HG03432 (cell line): Measurements from ENCODE around the gene AOC3.
"Not testable (repeated sequence)": the region's sequence is repeated elsewhere in the genome, so short reads cannot be mapped to it uniquely, and the experiment has no call there.

ENCODE experiments used
- ATAC-seq: cut with Tn5 transposase; IDR thresholded peaks from one replicate; pipeline ENCODE4 v1.9.1; 2021; ENCODE audit warnings: mild to moderate bottlenecking, moderate library complexity; ENCODE audit not compliant: unreplicated experiment

The AOC3 gene

GRCh38 chr17:42866631-42867575 is 15.9 kb downstream of the AOC3 start:
- ATAC-seq, result no peak

DNA sequence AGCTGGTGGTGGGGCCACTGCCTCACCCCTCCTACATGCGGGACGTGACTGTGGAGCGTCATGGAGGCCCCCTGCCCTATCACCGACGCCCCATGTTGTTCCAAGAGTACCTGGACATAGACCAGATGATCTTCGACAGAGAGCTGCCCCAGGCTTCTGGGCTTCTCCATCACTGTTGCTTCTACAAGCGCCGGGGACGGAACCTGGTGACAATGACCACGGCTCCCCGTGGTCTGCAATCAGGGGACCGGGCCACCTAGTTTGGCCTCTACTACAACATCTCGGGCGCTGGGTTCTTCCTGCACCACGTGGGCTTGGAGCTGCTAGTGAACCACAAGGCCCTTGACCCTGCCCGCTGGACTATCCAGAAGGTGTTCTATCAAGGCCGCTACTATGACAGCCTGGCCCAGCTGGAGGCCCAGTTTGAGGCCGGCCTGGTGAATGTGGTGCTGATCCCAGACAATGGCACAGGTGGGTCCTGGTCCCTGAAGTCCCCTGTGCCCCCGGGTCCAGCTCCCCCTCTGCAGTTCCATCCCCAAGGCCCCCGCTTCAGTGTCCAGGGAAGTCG is 16.8 kb downstream of the AOC3 start:
- not testable (repeated sequence) for ATAC-seq

DNA sequence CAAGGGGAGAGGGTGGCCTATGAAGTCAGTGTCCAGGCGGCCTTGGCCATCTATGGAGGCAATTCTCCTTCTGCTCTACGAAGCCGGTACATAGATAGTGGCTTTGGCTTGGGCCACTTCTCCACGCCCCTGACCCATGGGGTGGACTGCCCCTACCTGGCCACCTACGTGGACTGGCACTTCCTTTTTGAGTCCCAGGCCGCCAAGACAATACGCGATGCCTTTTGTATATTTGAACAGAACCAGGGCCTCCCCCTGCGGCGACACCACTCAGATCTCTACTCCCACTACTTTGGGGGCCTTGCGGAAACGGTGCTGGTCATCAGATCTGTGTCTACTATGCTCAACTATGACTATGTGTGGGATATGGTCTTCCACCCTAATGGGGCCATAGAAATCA is 17.3 kb downstream of the AOC3 start:
- no peak for ATAC-seq

- ATAC-seq, result no peak
Measured at GRCh38 chr17:42871647-42872046, 20.6 kb downstream of the AOC3 start.

DNA sequence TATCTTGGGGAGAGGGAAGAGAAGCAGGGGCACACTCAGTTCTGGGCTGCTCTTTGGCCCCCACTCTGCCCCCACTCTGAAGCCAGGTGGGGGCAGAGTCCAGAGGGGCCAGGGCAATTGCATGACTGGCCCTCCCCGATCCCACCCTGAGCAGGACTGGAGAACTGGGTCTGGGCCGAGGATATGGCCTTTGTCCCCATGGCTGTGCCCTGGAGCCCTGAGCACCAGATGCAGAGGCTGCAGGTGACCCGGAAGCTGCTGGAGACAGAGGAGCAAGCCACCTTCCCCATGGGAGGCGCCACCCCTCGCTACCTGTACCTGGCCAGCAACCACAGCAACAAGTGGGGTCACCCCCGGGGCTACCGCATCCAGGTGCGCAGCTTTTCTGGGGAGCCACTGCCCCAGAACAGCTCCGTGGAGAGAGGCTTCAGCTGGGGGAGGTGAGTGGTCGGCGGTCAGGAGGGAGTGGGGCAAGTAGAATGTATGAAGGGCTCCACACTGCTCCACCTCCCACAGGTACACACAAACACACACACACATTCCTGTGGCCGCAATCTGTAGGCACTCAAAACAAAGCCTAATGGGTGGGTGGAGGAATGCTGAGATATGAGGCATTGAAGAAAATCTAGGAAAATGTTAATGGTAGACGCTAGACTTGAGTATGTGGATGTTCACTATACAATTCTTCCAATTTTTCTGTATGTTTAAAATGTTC is 21.4 kb downstream of the AOC3 start:
- no peak for ATAC-seq

DNA sequence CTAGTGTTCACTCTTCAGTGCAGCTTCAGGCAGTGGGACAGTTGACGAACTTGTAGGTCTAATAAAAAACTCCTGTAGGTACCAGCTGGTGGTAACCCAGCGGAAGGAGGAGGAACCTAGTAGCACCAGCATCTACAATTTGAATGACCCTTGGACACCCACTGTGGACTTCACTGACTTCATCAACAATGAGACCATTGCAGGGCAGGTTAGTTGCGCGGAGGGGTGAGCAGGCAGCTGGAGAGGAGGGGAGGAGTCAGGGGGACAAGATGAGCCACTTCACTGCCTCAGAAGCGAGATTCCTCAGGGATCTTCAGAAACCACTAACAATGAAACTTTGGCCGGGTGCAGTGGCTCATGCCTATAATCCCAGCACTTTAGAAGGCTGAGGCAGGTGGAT is 22.3 kb downstream of the AOC3 start:
- ATAC-seq, result no peak

GRCh38 chr17:42873932-42874695 is 23.1 kb downstream of the AOC3 start:
- ATAC-seq, result not testable (repeated sequence)

DNA sequence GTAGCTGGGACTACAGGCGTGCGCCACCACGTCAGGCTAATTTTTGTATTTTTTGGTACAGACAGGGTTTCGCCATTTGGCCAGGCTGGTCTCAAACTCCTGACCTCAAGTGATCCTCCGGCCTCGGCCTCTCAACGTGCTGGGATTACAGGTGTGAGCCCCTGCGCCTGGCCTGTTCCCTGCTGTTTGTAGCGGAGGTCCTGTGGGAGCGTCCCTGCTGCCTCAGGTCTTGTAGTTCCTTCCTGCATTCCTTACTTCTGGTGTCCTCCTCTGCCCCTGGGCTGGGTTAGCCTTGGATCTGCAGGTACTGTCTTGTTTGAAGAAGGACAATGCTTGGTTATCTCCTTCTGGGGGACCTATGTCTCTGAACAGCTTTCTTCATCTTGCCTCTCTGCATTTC is 26.0 kb downstream of the AOC3 start:
- ATAC-seq, result no peak

- no peak for ATAC-seq
Measured at GRCh38 chr17:42878123-42878880, 27.3 kb downstream of the AOC3 start.

DNA sequence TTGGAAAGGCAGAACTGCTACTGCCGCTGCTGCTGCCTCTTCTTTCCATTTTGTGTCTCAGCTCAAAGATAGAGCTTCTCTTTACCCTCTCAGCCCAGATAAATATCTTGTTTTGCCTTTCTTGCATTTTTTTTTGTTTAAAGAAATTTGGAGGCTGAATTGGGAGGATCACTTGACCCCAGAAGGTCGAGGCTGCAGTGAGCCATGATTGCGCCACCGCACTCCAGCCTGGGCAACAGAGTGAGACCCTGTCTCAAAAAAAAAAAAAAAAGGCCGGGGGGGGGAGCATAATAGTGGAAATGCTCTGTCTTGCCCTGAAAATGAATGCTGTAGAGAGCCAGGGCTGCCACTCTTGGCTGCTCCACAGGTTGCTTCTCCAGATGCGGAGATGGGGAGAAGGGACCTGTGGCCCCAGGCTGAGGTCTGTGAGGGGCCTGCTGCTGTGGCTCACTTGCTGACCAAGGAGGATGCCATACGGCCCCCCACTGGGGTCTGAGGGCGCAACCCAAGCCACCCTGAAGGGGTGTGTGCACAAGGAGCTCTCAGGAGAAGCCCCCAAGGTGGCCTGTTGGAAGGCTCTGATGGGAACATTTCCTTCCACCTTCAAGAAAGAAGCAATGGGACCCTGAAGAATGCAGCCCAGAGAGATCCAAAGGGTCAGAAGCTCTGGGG is 28.1 kb downstream of the AOC3 start:
- ATAC-seq, result no peak

GRCh38 chr17:42879596-42879985 is 28.6 kb downstream of the AOC3 start:
- ATAC-seq, result no peak

DNA sequence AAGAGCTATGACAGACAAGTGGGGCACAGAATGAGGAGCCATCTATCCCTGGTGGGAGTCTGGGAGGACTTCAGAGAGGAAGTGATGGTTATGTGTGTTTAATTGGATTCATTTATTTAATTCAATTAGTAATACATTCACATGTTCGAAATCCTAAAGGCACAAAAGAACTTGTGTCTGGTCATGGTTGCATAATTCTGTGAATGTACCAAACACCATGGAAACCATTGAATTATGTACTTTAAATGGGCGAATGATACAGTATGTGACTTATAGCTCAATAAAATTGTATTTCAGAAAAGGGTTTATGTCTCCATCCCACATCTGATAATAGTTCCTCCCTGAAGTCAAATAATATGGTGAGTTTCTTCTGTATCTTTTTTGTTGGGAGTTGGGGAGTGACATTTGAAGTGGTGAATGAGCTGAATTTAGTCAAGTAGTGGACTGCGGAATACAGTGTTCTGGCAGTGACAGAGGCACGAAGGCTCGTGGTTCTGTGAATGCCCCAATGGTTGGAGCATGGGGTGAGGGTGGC is 29.8 kb downstream of the AOC3 start:
- no peak for ATAC-seq

GRCh38 chr17:42881706-42882105 is 30.7 kb downstream of the AOC3 start:
- ATAC-seq, result not testable (repeated sequence)

DNA sequence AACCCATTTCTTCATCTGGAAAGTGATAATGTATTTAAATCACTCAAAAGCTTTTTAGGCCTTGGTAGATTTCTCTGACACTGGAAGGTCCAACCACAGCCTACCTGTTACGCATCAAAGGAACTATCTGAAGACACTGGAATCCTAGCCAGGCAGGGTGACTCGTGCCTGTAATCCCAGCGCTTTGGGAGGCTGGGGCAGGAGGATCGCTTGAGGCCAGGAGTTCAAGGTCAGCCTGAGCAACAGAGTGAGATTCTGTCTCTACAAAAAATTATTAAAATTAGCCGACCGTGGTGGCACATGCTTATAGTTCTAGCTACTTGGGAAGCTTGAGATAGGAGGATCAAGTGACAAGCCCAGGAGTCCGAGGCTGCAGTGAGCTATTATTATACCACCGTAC is 31.2 kb downstream of the AOC3 start:
- ATAC-seq, result no peak

DNA sequence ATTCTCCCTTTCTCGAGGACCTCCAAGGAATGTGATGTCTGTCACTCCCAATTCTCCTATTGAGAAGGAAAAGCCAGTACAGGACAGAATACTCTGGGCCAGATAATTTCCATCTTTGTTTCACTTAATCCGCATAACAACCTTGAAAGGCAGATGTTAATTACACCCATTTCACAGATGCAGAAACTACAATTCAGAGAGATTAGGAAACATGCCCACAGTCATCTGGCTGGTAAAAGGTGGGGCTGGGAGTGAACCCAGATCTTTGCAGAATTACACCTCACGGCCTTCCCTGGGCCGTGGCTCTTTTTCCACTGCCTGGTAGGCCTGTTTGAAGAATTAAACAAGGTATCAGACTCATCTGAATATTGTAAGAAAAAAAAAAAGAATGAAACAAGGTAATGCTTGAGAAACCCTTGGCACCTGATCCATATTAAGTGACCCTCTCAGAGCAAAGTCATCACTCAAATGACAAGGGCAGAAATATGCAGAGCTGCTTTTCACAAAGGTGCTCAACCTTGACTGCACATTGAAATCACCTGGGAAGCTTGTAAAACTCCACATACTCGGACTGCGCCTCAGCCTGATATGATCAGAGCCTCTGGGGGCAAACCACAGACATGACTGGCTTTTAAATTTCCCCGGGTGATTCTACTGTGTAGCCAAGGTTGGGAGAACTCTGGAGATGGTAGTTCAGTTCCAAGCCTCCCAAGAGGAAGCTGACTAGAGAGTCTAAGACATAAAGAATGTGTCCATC is 33.0 kb downstream of the AOC3 start:
- no peak for ATAC-seq

DNA sequence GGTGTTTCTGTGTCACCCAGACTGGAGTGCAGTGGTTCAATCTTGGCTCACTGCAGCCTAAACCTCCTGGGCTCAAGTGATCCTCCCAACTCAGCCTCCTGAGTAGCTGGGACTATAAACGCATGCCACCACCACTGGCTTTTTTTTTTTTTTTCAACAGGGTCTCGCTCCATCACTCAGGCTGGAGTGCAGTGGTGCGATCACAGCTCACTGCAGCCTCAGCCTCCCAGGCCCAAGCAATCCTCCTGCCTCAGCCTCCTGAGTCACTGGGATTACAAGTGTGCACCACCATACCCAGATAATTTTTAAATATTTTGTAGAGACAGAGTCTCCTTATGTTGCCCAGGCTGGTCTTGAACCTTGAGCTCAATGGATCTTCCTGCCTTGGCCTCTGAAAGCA is 34.8 kb downstream of the AOC3 start:
- ATAC-seq, result not testable (repeated sequence)

DNA sequence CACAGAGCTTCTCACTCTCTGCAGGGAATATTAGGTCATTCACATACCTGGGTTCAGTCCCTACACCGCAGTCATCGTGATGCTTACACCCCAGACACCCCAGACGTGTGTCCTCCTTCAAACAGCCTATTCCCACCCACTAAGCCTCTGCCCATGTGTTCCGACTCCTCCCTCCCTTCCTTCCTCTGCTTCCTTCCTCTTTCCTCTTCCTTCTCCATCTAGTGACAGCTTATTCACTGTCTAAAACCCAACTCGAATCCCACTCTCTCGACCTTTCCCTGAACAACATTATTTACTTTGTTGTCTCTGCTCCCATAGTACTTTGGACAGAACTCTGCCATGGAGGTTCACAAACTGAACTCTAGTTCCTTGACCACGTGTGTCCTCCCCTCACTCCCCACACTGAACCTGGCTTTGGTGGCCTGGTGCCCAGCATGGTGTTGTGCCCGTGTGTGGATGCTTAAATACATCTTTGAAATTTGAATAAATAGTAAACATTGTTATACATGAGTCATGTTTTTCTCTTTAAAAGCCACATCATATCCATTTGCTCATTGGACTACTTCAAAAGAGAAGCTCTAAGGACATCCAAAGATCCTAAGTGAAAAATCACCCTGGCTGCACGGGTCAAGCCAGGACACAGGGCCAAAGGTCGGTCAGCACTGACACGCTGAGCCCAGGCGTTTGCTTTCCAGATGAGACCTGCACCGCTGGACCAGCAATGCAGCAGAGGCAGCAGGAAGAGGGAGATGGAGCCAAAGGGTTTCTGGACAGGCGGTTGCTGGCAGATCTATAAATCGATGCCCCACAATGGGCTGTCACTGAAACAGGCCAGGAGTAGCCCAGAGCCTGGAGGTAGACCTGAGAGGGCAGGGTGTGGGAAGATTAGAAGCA is 35.5 kb downstream of the AOC3 start:
- ATAC-seq, result no peak

DNA sequence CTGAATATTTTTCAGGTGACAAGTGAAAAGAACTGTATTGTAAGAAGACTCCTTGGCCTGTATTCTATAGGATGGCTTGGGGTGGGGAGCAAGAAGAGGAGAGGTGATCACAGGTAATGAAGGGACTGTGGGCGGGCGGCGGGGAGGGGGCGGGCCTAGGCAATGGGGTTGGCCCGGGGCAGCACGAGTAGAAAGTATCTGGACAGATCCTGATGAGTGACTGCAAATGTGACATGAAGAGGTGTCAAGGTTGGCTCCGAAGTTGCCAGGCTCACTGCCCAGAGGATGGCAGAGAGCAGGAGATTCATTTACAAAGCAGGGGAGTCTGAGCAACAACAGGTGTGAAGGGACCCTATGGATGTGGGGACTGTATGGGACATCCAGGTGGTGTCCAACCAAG is 38.8 kb downstream of the AOC3 start:
- ATAC-seq, result no peak
